ENCODE data around the gene NSMF. TPM values are rescaled to one million over a fixed set of nuclear protein-coding genes. Genes with fewer than 3 reads are reported as not detected.

NSMF gene
- total RNA-seq, 1 donor from 2014 or later, result 50.4 TPM

- peak; percentile 50 for DNase-seq (ENCODE audit: low spot score)
- intact Hi-C loops (cut with DNase I), result no loop called here
- ATAC-seq, result peak; percentile 43
Measured at GRCh38 chr9:137493364-137494103, 34.4 kb upstream of the NSMF start.

GRCh38 chr9:137492464-137493363 is 33.6 kb upstream of the NSMF start:
- no peak for DNase-seq (ENCODE audit: low spot score)
- intact Hi-C loops (cut with DNase I), result no loop called here
- peak; percentile 27 for ATAC-seq

GRCh38 chr9:137491735-137492432 is 32.8 kb upstream of the NSMF start:
- intact Hi-C loops (cut with DNase I), result no loop called here
- no peak for DNase-seq (ENCODE audit: low spot score)
- no peak for ATAC-seq

DNA sequence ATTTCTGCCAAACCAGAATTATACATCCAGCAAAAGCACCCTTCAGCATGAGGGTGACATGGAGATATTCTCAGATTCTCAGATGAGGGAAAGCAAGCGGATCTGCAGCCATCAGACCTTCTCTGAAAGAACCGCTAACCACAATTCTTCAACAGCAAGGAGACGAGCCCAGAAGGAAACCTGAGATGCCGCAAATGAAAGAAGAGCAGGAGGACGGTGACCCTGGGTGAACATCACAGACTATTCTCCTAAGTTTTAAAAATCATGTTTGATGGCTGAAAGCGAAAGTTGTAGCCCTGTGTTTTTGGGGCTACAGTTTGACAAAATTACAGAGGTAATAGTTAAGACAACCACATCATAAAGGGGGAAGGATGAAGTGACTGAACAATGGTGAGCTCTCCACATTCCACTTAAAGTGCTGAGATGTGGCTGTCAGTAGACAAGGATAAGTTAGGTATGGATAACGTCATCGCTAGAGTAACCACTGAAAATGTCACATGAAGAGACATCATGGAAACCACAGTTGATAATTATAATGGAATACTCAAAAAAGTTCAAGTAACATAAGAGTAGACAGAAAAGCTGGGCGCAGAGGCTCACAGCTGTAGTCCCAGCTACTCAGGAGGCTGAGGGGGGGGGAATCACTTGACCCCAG is 31.5 kb upstream of the NSMF start:
- intact Hi-C loops (cut with DNase I), result no loop called here
- DNase-seq (ENCODE audit: low spot score), result no peak
- ATAC-seq, result no peak

- intact Hi-C loops (cut with DNase I), result no loop called here
- no peak for ATAC-seq
Measured at GRCh38 chr9:137488906-137489305, 29.8 kb upstream of the NSMF start.

DNA sequence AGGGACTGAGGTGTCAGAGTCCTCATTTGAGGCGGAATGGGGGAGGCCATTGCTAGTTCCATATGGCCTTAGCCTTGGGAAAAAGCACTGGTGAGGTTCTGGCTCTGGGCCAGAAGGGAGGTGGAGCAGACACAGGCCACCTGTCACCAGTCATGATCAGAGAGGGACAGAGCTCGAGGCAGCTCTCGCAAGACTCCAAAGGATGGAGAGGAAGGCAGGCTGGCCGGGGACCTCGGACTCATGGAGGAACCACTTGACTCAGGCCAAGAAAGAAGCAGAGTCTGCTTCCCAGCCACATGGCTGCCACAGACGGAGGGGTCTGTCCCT is 29.2 kb upstream of the NSMF start:
- DNase-seq (ENCODE audit: low spot score) (no peak), ATAC-seq (no peak)
- intact Hi-C loops (cut with DNase I), result no loop called here

More at GRCh38 chr9:137488906-137489305, 29.8 kb upstream of the NSMF start:
- no peak for DNase-seq (ENCODE audit: low spot score)

GRCh38 chr9:137487454-137488326 is 28.6 kb upstream of the NSMF start:
- intact Hi-C loops (cut with DNase I), result no loop called here
- DNase-seq (ENCODE audit: low spot score) (no peak), ATAC-seq (no peak)

- intact Hi-C loops (cut with DNase I), result no loop called here
- no peak for ATAC-seq
- DNase-seq (ENCODE audit: low spot score), result no peak
Measured at GRCh38 chr9:137486545-137487453, 27.7 kb upstream of the NSMF start.

GRCh38 chr9:137486141-137486490 is 27.0 kb upstream of the NSMF start:
- intact Hi-C loops (cut with DNase I), result no loop called here
- ATAC-seq, result no peak
- DNase-seq (ENCODE audit: low spot score), result no peak

DNA sequence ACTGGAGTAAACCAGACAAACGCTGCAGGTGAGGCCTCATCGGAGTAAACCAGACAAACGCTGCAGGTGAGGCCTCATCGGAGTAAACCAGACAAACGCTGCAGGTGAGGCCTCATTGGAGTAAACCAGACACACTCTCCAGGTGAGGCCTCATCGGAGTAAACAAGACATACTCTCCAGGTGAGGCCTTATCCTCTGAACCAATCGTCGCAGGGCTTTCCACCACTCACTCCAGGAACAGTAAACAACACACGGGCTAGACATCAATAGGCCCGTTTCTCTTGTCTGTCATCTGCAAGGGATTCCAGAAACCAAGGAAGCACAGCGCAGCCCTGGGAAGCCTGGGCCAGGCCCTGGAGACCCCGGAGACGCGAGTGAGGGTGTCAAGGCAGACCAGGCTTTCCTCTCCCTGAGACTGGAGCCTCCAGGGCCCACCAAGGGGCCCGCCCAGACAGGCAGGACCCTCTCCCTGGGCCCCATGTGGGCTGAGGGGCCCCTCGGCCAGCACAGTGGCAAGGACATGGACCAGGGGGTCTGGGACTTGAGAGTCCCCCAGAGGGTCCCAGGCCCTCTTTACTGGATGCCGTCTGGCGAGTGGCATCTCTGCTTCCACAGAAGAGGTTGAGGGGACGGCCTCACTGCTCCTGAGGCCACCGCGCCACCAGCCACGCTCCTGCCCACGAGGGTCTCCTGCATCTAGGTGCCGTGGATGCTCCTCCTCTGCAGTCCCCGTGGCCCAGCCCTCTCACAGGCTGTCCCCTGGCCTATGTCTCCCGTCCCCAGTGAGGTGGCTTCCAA is 26.4 kb upstream of the NSMF start:
- DNase-seq (ENCODE audit: low spot score), result no peak
- no peak for ATAC-seq
- intact Hi-C loops (cut with DNase I), result no loop called here

DNA sequence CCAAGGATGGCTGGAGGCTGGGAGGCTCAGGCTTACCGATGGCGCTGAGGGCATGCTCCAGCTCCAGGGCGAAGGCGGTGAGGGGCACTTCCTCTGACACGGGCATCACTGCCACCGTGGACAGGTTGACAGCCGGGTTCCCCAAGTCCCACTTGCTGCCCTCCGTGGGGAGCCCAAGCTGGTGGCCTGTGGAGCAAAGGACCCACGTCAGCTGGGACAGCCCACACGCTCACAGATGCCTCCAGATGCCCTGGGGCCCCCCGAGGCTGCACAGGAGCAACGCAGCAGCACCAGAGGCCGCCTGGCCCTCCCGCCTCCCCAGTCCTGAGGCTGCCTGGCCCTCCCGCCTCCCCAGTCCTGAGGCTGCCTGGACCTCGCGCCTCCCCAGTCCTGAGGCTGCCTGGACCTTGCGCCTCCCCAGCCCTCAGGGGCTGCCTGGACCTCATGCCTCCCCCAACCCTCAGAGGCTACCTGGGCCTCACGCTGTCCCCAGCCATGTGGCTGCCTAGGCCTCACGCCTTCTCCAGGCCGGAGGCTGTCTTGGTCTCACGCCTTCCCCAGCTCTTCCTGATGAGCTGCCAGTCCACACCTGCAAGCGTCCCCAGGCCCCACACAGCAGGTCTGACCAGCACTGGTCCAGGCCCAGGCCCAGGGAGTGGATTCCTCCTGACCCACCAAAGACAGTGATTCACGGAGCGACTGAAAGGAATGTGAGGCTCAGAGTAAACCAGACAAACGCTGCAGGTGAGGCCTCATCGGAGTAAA is 25.6 kb upstream of the NSMF start:
- DNase-seq (ENCODE audit: low spot score) (no peak), ATAC-seq (no peak)
- intact Hi-C loops (cut with DNase I), result no loop called here

DNA sequence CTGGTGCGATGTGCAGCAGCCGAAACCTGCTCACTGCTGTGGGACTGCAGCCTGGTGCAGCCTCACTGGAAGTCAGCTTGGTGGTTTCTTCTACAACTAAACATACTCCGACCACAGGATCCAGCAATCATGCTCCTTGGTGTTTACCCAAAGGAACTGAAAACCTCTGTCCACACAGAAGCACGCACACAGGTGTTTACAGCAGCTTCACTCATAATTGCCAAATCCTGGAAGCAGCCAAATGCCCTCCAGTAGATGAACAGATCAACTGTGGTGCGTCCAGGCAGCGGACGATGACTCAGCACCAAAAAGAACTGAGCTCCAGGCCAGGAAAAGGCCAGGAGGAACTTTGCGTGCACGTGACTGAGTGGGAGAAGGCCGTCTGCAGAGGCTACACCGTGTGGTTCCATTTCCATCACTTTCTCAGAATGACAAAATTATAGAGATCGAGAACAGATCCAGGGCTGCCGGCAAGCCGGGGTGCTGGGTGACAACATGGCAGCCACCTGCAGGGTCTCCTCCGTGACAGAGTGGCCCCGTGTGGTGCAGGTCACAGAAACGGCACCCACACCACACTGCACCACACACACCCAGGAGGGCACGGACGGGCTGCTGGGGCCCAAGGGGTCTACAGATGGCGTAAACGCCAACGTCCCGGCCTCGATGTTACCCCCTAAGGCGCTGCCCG is 23.1 kb upstream of the NSMF start:
- peak; percentile 87 for ATAC-seq
- intact Hi-C loops (cut with DNase I), result no loop called here
- DNase-seq (ENCODE audit: low spot score), result peak; percentile 77

GRCh38 chr9:137480686-137481683 is 21.9 kb upstream of the NSMF start:
- intact Hi-C loops (cut with DNase I), result no loop called here
- ATAC-seq (no peak), DNase-seq (ENCODE audit: low spot score) (peak; percentile 59)
